Coronary artery (tissue), 2 donors: Measurements from ENCODE around the gene BMPR1A.

Experiments used
- DNase-seq: peaks from one replicate; pipeline ENCODE4 v3.0.0-alpha.2; 2017; ENCODE audit warnings: low spot score
- H3K27ac ChIP-seq, 2 donors: fragments of 200-600 bp; sonication (generic); one replicate each; pipeline ENCODE4 v1.5.1; 2016 to 2019
- H3K4me3 ChIP-seq: fragments of 200-600 bp; sonication (generic); 2 replicates; pipeline ENCODE4 v1.5.1; 2016; ENCODE audit warnings: mild to moderate bottlenecking, moderate library complexity
- TF ChIP-seq, protein P1 (sequence below): fragments of 200-600 bp; sonication (generic); IDR thresholded peaks from one replicate; pipeline ENCODE4 v1.5.1; 2019; ENCODE audit warnings: antibody characterized with exemption

The BMPR1A gene

DNA sequence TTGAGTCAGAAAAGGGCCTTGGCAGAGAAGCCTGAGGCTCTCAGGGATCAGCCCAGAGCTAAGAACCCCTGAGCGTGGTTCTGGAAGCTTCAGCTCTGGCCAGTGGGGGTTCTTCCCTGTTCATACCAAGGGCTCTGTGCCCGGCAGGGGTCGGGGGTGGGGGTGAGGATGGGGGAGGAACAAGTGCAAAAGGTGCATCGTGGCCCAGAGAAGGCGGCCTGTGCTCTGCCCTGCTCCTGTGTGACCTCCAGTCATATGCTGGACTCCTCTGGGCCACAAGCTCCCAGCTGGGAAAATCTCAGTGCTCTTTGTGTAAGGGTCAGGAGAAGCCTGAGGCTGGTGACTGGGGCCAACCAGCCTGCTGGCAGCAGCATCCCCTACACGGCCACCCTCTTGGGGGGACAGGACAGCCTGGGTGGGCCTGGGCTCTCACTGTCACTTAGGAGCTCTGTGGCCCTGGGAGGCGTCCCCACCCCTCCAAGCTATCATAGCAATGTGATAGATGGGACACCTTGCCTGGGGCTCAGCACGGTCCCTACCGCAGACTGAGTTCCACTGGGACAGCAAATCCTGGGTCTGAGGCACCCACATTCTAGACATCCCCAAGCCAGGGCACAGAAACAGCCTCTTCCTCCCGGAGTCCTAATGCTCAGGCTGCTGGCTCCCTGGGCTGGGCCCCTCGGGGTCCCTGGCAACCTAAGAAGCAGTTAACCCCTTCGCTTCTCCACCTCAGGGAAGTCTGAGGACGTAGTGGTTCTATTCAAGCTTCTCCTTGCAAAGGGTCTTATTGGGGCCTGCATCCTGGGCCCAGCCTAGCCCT, 198.5 kb downstream of the BMPR1A start:
- Histone ChIP-seq H3K4me3 (peak overlapping the region; percentile 66), H3K27ac (peak overlapping the region; percentile 93 to 94)
- TF ChIP-seq, protein P1, sequence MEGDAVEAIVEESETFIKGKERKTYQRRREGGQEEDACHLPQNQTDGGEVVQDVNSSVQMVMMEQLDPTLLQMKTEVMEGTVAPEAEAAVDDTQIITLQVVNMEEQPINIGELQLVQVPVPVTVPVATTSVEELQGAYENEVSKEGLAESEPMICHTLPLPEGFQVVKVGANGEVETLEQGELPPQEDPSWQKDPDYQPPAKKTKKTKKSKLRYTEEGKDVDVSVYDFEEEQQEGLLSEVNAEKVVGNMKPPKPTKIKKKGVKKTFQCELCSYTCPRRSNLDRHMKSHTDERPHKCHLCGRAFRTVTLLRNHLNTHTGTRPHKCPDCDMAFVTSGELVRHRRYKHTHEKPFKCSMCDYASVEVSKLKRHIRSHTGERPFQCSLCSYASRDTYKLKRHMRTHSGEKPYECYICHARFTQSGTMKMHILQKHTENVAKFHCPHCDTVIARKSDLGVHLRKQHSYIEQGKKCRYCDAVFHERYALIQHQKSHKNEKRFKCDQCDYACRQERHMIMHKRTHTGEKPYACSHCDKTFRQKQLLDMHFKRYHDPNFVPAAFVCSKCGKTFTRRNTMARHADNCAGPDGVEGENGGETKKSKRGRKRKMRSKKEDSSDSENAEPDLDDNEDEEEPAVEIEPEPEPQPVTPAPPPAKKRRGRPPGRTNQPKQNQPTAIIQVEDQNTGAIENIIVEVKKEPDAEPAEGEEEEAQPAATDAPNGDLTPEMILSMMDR, result no peak
- DNase-seq, result peak; percentile 71

- peak overlapping the region; percentile 66 for H3K4me3 ChIP-seq
- DNase-seq, result no peak
- TF ChIP-seq, protein P1, result no peak
- peak overlapping the region; percentile 93 to 94 for H3K27ac ChIP-seq
Measured at GRCh38 chr10:86955501-86956194, 199.2 kb downstream of the BMPR1A start.

GRCh38 chr10:86956195-86956847, 199.9 kb downstream of the BMPR1A start:
- TF ChIP-seq, protein P1, result no peak
- Histone ChIP-seq H3K27ac (peak overlapping the region; percentile 93 to 94), H3K4me3 (peak overlapping the region; percentile 66)
- DNase-seq, result no peak

- Histone ChIP-seq H3K27ac (peak overlapping the region; percentile 93 to 94), H3K4me3 (peak overlapping the region; percentile 66)
- TF ChIP-seq, protein P1, result no peak
- DNase-seq, result peak; percentile 72
Measured at GRCh38 chr10:86956848-86957448, 200.5 kb downstream of the BMPR1A start.

DNA sequence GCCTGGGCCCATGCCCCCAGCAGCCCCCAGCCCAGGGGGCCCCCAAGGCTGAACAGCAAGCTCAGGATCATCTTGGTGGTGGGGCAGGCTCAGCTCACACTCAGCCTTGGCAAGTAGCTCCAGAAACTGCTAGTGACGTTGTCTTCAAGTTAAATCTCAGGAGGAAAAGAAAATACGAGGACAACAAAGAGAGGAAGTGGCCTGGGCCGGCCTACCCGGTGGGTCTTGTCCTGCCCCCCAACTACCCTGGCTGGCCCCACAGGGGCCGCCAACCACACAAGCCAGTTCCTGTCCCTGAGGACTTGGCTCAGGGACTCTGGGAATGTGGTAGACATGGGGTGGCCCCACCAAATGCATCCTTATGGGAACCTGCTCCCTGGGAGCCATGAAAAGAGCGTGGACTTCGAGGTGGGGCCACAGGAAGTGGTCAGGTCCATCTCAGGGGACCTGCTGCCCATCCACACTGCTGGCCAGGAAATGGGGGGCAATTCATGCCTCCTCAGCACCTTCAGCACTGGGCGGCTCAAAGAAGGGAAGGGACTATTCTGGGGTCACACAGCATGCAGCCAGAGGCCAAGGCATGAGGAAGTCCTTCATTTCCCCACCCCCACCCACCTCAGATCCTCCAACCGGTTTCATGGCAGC, 201.2 kb downstream of the BMPR1A start, which contains the start of gene MMRN2:
Gene MMRN2 (minus strand): TSS at position 145 of the 645 bp plus-strand sequence. CDS start 74 bp downstream, at position 71.
- DNase-seq, result peak; percentile 72
- TF ChIP-seq, protein P1, result no peak
- Histone ChIP-seq H3K27ac (peak within 1 kb of the TSS; percentile 93 to 94), H3K4me3 (peak within 1 kb of the TSS; percentile 66)
